NT2/D1 (cell line): ENCODE results near the gene TUBB1.

Experiments used
- SUZ12 ChIP-seq: IDR thresholded peaks from 2 replicates; pipeline ENCODE4 v1.6.1; 2011; ENCODE audit not compliant: insufficient read length, insufficient read depth; ENCODE audit errors: extremely low read depth
- YY1 ChIP-seq: IDR thresholded peaks from 2 replicates; pipeline ENCODE4 v1.6.1; 2011; ENCODE audit not compliant: insufficient read length, insufficient read depth
- ZNF274 ChIP-seq: IDR thresholded peaks from 2 replicates; pipeline ENCODE4 v1.6.1; 2011; ENCODE audit warnings: mild to moderate bottlenecking, low read depth, low read length

- TF ChIP-seq YY1 (no peak), ZNF274 (no peak), SUZ12 (no peak)
Measured at GRCh38 chr20:58990651-58991445, 28.4 kb upstream of the TUBB1 start.
